ENCODE data around the gene POC1A.

- TF ChIP-seq POLR2AphosphoS5 (IDR thresholded peaks at IDR 0.05; ENCODE audit: low read depth, low read length) (no peak), CTCF (IDR thresholded peaks at IDR 0.05) (no peak), TCF7L2 (IDR thresholded peaks at IDR 0.05; ENCODE audit: low read depth, low read length) (no peak)
These were observed 29.7 kb upstream of the POC1A start for GRCh38 chr3:52183786-52184445.

Data from Panc1 (cell line).